GM21619 (cell line): Measurements from ENCODE around the gene MAD2L1.

Source experiments
- ATAC-seq: cut with Tn5 transposase; IDR thresholded peaks from one replicate; pipeline ENCODE4 v1.9.1; 2021; ENCODE audit not compliant: unreplicated experiment

MAD2L1 gene

DNA sequence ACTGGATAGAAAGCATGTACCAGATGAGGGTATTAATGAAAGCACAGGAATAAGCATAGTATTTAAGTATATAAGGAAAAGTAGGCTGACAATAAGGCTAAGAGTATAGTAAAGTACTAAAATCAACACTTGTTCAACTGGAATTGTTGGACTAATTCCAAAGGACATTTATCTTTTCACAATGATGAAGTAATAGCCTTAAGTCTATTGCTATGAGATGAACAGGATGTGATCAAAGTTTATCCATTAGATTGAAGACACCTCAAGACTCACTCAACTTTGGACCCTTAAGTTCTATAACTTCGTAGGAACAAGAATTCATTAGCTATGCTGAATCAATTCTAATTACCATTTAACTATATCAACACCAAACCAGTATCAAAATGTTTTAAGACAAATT, 7.6 kb downstream of the MAD2L1 start:
- no peak for ATAC-seq

DNA sequence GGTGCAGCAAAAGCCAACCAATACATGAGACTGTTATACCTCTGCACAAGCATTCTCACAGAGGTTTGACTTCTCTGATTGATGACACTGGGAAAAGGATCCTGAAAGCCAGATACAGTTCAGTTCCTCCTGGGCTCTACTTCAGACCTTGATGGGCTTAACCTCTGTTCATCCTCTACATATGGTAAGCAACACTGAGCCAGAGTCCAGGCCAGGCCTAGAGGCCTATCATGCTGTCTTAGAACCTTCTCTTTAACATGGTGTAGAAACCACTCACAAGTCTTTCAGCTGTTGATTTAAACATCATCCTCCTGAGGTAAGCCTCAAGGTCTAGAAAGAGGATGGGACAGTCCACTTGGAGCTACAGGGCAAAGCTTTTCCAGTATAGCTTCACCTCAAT, 9.2 kb downstream of the MAD2L1 start:
- no peak for ATAC-seq

GRCh38 chr4:120056246-120056645, 10.4 kb downstream of the MAD2L1 start:
- no peak for ATAC-seq

- no peak for ATAC-seq
Measured at GRCh38 chr4:120055795-120056194, 10.9 kb downstream of the MAD2L1 start.

DNA sequence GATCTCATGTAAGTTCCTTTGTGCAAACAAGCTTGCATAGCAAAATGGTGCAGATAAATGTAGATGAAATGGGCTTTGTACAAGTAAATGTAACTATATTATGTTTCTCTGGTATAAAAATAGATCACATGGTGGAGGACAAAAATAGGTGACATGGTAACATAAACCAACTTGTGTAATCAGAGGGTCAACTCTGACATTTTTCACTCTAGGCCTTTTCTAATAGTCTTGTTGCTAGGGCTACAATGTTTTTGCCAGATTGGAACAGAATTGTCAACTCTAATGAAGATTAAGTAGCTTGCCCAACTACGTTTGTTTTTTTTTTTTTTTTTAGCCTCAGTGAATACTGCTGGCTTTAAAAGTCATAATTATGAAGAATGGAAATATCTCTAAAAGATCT, 11.5 kb downstream of the MAD2L1 start:
- ATAC-seq, result no peak

- ATAC-seq, result peak; percentile 48
Measured at GRCh38 chr4:120053911-120054310, 12.7 kb downstream of the MAD2L1 start.

DNA sequence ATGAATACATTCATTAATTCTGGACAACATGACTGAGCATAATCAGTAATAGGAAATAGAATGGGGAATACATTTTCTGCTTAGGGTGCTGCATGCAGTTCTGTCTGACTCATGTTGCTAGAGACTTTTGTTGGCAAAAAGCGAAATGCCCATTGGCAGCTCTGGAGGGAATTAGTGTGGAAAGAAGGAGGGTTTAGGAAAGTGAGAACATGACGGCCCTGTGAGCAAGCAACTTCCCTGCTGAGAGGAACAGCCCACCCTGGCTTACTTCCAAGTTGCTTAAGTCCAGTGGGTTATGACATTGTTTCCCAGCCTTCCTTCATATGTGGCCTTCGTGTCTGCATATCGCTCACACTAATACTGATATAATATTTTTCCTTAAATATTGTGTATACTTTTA, 13.8 kb downstream of the MAD2L1 start:
- no peak for ATAC-seq

GRCh38 chr4:120051253-120051652, 15.4 kb downstream of the MAD2L1 start:
- no peak for ATAC-seq

- ATAC-seq, result peak; percentile 93
Measured at GRCh38 chr4:120049732-120050494, 16.7 kb downstream of the MAD2L1 start.

GRCh38 chr4:120043828-120044227, 22.8 kb downstream of the MAD2L1 start:
- no peak for ATAC-seq

GRCh38 chr4:120037411-120037810, 29.2 kb downstream of the MAD2L1 start:
- ATAC-seq, result no peak

DNA sequence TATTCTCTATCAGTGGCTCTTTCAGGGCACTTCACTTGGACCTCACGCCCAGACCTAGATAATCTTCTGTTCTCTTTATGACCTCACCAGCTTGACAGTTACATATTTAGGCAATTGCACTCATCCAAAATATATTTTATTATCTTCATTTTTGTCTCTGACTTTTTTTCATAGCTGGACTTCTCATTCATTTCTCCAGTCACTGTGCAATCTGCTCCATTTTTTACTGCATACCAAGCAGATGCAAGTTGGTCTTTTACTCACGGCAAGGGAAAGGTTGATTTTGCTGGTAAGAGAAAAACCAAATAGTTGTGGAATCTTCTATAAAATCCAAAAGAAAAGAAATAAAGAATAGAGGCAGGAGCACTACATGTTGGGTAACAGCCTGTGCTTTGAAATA, 31.7 kb downstream of the MAD2L1 start:
- ATAC-seq, result no peak

DNA sequence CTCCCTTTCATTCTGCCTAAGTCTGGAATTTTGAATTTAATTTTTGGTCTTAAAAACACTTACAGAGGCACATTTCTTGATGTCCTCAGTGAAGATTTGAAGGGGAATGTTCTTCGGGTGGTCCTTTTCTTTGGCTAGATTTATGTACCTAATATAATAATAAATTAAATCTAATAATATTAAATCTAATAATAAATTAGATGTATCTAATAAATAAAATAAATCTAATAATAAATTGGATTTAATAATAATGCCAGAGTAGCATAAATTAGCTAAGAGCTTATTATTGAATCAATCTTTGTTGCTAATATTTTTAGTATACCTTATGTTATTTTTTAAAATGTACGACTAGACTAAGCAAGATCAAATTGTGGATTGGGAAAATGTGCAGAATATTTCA, 39.8 kb downstream of the MAD2L1 start:
- no peak for ATAC-seq

- ATAC-seq, result no peak
Measured at GRCh38 chr4:120025516-120025915, 41.1 kb downstream of the MAD2L1 start.

DNA sequence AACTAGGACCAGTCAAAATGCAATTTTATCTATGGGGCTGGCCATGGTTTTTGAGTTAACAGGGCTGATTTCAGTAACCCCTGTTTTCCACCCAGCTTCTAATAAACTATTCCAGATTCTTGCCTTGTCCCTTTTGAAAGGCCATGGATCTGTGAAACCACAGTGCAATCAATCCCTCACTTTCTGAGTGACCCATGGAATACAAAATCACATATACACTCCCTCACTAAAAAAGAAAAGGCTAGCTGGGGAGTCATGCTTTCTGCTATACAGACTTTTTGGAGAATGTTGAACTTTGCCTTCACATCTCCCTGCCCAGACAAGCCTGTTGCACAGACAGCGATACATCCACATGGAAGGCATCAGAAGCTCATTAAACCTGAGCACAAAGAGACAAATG, 47.9 kb downstream of the MAD2L1 start:
- no peak for ATAC-seq

DNA sequence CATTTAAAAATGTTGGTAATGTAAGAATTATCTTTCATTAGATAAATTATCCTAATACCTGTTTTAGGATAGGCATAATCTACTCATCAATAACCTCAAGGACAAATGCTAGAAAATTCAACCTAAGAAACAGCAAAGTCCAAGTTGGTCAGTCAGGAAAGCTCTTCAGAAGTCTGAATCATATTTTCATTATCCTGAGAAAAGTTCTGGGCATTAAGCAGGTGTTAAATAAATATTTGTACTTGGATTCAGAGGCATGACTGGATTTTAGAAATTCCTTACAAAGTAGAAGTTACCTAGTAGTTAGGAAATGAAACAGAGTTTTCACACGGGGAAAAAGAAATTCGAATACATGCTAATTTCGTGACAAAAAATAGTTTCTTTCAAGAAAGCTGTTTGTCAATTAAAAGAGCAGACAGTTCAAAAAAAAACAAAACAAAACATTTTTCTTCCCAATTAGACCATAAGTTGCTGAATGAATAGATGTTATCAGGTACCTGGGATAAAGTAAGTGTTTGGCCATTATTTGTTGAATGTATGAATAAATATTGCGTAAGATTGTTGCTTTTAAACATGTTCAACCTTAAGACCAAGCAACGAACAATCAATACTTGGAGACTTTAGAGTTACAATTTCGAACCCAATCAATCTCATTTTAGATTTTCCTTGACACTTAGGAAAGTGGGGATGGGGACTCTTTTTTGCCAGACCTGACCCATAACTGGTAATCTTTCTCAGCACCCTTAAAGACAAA, 48.5 kb downstream of the MAD2L1 start:
- ATAC-seq, result no peak

- ATAC-seq, result no peak
Measured at GRCh38 chr4:120011725-120012124, 54.9 kb downstream of the MAD2L1 start.

DNA sequence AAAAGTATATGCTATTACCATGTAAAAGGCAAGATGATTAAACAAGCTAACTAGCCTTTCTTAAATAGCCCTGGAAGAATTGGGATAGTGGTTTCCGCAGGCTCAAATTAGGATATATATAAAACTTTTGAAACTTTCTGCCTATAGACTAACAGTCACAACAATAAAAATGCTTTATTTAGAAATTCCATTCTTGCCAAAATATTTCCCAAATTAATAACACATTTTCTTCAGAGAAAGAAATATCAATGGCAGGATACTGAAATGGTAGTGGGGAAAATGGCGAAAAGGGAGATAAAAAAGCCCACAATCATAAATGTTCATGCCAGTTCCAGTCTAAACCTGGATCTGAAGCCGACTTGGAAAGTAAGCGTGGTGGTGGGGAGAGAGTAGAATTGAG, 56.0 kb downstream of the MAD2L1 start:
- ATAC-seq, result no peak

DNA sequence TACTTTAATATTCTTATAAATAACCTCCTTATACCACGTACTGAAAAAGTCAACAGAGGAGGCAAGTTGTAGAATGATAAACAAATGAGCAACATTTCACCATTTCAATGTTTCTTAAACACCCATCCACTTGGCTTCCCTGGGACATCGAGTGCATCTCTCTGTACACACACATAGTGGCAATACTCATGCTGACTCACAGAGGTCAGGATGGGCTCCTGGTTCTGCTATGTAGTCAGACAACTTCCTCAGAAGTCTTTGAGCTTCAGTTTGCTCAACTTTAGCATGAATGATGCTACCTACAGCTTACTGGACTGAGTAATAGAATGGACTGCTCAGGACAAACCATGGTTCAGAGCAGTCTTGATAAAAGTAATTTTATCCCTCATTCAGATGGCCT, 56.9 kb downstream of the MAD2L1 start:
- ATAC-seq, result no peak

DNA sequence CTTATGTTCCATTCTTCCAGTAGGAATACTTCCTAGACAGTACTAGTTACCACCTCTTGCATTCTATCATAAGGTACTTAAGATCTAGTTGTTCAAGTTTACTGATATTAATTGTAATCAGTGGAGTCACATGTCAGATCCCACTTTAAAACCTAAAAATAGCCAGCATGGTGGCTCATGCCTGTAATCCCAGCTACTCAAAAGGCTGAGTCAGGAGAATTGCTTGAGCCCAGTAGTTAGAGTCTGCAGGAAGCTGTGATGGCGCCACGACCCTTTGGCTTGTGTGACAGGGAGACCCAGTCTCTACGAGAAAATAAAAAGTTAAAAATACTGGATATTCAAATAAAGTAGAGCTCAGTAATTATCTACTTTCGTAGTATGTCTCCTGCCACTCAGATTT, 57.7 kb downstream of the MAD2L1 start:
- no peak for ATAC-seq

GRCh38 chr4:120007896-120008436, 58.7 kb downstream of the MAD2L1 start:
- no peak for ATAC-seq

DNA sequence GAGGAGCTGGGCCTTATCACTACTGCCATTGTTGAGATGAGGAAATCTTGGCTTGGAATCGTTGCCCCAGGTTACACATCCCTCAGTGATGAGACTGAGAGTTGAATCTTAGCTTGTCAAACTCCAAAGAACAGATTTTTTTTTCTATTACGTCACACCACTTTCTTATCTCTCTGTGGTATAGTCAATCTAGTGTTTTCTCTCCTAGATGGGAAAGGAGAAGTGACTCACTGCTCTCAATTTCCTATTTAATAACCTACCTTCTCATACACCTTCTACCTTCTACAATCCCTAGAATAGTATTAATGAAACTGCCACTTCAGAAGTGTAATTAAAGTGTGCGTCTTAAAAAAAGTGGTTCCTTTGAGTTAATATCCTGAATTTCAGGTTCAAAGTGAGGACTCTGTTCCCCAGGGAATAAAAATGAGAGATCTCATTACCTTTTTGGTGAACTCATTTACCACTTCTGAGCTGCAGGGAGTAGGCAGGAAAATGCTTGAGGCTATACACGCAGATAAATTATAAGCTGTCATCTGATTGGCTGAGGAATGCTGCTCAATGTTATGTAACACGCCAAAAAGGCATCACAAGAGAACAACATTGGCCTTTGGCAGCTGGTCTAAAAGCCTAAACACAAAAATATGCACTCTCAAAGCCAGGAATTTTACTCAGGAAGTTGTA, 59.3 kb downstream of the MAD2L1 start:
- ATAC-seq, result peak; percentile 49
